CD4-positive, alpha-beta T cell treated with Interferon alpha-2 for 1 hour (primary cell): ENCODE data around the gene EEIG2.

Experiments used
- DNase-seq, 2 donors: peaks; one replicate each; pipeline ENCODE4 v3.0.0-alpha.2; 2020 to 2022

The EEIG2 gene

GRCh38 chr1:108551137-108551862 is 8.6 kb upstream of the EEIG2 start:
- peak in 1 of 2 donors; percentile 10 for DNase-seq

- no peak for DNase-seq
These were observed 6.0 kb upstream of the EEIG2 start for GRCh38 chr1:108553905-108554304.

- DNase-seq: no peak
These were observed 5.0 kb upstream of the EEIG2 start for GRCh38 chr1:108554682-108555427.

DNA sequence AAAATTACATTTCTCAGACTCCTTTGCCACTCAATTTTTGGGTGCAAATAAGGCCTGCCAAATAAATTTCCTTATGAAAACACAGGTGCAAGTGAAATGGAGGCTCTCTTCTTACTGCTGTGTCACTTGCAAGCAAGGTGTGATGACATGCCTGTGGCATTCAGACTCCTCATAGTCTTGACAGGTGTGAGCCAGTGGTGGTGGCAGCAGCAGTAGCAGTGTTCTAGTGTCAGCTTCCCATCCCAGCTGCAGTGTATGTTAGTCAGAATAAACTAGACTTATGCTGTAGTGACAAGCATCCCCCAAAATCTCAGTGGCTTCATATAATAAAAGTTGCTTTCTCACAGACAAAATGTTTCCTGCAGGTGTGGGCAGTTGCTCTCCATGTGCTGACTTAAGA is 3.8 kb upstream of the EEIG2 start:
- no peak for DNase-seq

DNA sequence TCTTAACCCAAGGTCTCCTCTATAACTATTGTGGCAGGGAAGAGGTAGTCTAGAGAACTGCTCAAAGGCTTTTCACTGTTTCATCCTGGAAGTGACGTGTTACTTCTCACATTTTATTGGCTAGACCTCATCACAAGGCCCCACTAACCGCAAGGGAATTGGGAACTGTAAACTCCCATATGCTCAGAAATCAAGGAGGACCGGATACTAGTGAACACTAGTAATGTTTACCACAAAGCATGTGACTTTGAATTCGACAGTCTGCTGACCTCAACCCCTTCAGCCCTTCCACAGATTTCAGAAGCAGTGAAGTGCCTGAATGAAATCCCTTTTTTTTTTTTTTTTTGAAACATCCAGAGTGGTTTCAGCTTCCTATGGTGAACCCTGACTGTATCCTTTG is 3.4 kb upstream of the EEIG2 start:
- peak; percentile 30 to 48 for DNase-seq

- DNase-seq: peak; percentile 23 to 38
These were observed 2.6 kb upstream of the EEIG2 start for GRCh38 chr1:108557296-108557695.

DNA sequence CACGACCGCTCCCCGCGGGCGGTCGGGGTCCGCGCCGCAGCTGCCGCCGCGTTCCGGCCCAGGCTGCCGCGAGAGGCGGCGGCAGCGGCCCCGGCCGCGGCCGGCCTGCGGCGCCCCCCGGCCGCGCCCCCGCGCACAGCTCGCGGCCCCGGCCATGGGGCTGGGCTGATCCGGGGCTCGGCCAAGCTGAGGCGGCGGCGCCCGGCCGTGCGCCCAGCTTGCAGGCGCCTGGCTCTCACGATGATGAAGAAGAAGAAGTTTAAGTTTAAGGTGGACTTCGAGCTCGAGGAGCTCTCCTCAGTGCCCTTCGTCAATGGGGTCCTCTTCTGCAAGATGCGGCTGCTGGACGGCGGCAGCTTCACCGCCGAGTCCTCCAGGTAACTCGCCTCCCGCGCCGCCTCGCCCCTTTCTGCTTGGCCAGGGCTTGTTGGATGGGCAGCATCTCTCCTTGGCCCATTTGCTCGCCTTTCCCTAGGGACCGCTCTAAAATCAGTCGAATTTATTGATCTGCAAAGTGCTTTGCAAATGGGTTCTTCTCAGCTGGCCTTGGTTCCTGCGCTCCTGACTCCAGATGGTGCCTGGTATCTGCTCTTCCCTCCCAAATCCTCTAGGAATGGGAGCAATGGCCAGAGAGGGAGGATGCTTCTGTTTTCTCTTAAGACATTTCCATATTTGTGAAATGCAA is 431 bp downstream of the EEIG2 start:
- DNase-seq: peak; percentile 3 to 42

DNA sequence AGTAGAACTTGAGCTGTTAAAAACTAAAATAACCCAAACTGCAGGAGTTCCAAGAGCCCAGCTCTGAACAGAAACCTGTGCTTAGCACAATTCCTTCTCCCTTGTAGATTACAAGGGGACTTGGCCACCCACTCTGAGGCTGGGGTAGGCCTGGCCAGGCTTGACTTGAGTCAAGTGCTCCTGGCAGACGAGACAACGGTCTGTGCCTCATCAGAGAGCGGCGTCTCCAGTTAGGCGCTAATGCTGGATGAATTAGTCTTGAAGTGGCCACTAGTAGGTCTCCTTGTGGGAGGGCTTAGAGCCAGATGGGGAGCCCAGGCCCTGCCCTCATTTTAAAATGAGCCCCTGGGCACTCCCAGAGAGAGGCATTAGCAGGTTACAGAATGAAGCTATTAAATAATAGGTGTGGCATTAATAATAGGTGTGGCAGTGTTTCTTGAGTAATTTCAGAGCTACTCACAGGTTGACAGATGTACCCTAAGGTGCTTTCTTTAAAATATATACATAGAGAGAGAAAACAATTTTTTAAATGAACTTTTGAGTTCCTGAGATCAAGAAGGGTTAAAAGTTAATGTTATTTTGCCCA is 1.1 kb downstream of the EEIG2 start:
- peak; percentile 59 to 68 for DNase-seq

GRCh38 chr1:108561689-108562326 is 1.9 kb downstream of the EEIG2 start:
- peak; percentile 86 to 88 for DNase-seq

GRCh38 chr1:108563808-108564207 is 3.9 kb downstream of the EEIG2 start:
- DNase-seq: no peak

GRCh38 chr1:108565081-108565480 is 5.2 kb downstream of the EEIG2 start:
- no peak for DNase-seq

DNA sequence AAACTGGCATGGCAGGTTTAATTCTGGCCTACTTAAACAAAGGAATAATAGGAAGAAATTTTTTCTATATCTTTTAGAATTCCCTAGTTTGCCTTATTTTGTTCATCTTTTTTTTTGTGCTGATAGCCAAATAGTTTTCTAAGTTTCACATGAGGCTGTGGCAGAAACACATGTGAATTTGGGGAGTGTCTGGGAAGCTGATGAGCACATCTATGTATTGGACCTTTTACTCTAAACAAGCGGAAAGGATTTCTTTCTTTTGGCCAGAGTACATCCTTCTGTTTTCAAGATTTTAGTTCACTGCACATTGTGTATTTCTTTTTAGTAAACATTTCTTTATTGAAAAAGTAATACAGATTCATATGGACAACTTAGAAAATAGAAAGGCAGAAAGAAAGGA is 5.6 kb downstream of the EEIG2 start:
- no peak for DNase-seq

- no peak for DNase-seq
These were observed 8.7 kb downstream of the EEIG2 start for GRCh38 chr1:108568589-108568988.

- no peak for DNase-seq
These were observed 9.3 kb downstream of the EEIG2 start for GRCh38 chr1:108569097-108569728.

- DNase-seq: peak; percentile 22 to 57
These were observed 10.2 kb downstream of the EEIG2 start for GRCh38 chr1:108570128-108570527.

DNA sequence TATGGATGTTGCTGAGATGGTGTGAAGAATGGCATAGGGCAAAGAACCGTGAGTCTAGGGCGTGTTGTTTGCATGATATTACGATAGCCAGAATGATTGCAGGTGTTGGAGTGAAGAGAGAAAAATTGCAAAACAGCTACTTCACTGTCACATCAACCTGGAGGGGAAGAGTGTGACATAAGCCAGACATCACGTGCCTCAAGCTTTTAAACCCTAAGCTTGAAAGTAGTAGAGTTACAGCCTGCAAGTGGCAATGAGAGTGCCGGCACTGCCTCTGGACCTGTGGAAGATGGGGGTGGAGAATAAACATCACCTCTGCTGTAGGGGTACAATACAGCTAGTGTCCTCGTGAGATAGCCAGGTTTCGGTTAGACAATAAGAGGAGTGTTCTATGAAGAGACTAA is 11.1 kb downstream of the EEIG2 start:
- DNase-seq: no peak

DNA sequence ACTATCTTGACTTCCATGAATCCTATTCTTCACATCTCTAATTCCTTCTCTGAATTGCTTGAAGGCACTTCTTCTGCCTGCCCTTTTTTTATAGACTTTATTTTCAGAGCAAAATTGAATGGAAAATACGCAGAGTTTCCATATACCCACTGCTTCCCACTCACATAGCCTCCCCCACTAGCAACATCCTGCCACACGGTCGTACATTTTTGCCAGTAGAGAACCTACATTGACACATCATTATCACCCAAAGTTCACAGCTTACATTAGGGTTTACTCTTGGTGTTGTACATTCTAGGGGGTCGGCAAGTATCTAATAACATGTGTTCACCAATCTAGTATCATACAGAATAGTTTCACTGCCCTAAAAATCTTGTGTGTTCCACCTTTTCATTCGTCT is 12.3 kb downstream of the EEIG2 start:
- no peak for DNase-seq

DNA sequence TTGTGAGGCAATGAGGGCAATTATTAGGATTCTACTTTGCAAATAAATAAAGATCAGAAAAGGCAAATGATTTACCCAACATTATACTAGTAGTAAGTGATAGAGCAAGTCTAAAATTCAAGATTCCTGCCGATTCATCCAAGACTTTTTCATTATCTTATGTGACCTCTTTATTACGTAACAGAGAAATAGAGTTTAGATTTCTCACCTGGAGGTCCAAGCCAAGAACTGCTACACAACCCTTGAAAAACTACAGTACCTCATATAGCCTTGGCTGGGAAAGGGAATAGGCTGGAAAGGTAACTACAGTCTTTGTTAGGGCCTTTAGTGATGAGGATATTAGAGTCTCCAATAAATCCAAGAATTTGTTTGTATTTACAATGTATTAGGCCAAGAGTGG is 13.3 kb downstream of the EEIG2 start:
- no peak for DNase-seq

DNA sequence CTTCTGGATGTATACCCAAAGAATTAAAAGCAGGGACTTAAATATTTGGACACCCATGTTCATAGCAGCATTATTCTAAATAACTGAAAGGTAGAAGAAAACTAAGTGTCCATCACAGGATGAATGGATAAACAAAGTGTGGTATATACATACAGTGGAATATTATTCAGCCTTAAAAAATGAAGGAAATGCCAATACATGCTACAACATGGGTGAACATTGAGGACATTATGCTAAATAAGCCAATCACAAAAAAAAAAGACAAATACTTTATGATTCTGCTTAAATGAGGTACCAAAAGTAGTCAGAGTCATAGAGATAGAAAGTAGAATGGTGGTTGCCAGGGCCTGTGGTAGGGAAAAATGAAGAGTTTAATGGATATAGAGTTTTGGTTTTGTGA is 14.1 kb downstream of the EEIG2 start:
- DNase-seq: no peak

GRCh38 chr1:108575375-108575774 is 15.5 kb downstream of the EEIG2 start:
- no peak for DNase-seq

GRCh38 chr1:108583757-108584427 is 24.0 kb downstream of the EEIG2 start:
- DNase-seq: no peak

- no peak for DNase-seq
These were observed 24.5 kb downstream of the EEIG2 start for GRCh38 chr1:108584428-108584856.
